NCI-H2196 (cell line): Measurements from ENCODE around the gene CD2.

Experiments
- DNase-seq: peaks from one replicate; lab custom pipeline; 2025; ENCODE audit not compliant: unreplicated experiment; lab: John Stamatoyannopoulos, UW

CD2 gene

DNA sequence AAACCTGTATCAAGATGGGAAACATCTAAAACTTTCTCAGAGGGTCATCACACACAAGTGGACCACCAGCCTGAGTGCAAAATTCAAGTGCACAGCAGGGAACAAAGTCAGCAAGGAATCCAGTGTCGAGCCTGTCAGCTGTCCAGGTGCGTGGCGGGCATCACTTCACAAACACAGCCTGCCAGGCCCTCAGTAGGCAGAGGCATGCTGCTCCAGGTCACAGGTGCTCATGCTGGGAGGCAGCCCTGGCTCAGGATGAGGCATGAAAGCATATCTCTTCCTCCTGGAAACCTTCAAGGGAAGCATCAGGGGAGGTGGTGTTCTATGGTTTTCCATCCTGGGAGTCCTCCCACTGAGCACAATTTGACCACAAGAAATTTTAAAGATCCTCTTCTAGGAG lies 6.3 kb downstream of the CD2 start:
- no peak for DNase-seq

GRCh38 chr1:116760996-116761665 lies 6.9 kb downstream of the CD2 start:
- DNase-seq = no peak

GRCh38 chr1:116762281-116762680 lies 8.1 kb downstream of the CD2 start:
- DNase-seq = no peak

DNA sequence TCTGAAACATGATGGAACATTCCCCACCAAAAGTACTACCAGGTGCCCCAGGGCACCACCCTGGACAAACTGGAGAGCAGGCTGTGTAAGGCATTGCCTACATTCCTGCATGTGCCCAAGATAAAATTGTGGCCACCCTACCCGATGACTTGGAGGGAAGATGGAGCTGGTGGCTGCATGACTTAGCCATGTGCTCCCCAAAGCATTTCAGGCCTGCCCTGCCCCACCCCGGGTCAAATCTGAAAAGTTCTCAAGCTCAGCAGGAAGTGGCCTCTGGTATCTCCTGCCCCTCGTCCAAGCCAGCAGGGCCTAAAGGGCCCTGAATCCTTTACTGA lies 8.5 kb downstream of the CD2 start:
- no peak for DNase-seq

GRCh38 chr1:116763116-116763786 lies 9.0 kb downstream of the CD2 start:
- DNase-seq = no peak

DNA sequence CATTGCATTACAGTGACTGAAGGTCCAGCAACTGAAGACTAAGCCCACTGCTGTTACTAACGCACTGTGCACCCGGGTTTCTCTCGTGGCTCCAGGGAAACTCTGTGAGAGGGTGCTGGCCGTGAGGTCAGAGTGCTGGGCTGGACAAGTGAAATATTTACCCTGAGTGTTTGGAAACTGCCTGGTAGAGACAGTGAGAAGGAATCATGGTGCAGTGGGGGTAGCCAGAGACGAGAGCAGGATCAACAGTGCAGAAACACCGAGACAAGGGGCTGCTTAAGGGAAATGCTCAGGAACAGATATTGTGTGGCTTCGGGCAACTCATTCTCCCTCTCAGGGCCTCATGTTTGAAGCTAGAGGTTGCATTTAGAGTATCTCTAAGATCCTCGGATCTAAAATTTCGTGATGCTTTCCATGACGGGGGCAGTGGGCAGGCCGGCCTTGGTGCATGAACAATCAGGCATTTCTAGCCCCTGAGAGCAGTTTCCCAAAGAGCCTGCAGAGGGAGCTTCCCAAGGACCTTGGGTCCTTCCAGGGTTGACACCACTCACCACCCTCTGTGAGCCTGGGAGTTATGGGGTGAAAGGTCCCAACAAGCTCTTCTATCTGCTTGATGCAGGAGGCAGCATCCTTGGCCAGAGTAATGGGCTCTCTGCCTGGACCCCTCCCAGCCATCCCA lies 9.7 kb downstream of the CD2 start:
- DNase-seq = no peak

DNA sequence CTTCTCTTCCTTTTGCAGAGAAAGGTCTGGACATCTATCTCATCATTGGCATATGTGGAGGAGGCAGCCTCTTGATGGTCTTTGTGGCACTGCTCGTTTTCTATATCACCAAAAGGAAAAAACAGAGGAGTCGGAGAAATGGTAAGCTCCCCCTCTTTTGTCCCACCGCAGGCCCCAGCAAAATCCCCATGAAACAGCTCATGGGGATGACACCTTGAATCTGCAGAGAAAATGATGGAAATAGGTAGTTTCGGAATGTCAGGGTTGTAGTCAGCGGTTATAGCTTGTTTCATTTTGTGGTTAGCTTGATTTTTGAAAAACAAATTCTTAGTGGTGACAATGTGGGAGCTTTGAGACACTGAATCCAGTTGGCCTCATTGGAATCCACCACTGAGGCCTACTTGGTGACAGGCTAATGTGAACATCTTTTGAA lies 10.3 kb downstream of the CD2 start:
- DNase-seq = no peak

GRCh38 chr1:116764906-116765862 lies 11.0 kb downstream of the CD2 start:
- no peak for DNase-seq

GRCh38 chr1:116765962-116766361 lies 11.7 kb downstream of the CD2 start:
- DNase-seq = no peak

GRCh38 chr1:116766616-116767469 lies 12.6 kb downstream of the CD2 start:
- no peak for DNase-seq

DNA sequence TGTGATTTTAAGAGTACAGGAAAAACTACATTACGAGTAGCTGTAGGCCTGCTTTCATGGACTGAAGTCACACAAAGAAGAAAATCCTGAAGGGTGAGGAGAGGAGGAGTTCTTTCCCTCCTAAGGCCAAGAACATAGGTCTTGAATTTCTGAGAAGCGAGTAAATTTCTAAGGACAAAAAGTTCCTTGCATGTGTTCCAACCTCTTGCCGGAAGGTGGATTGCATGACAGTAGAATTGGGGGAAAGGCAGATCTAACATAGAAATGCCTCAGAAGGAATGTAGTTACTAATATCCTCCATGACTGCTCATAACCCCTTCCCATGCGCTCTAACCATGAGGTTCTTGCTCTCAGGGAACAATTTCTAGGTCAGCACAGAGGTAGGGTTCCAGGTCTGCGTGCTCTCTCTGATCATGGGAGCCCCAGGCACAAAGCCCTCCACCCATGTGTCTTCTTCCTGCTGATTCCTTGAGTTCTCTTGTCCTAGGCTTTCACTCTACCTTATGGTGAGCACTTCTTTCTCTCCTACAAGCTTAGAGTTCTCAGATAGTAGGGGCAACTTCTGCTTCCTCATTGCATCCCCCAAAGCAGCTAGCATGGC lies 13.7 kb downstream of the CD2 start:
- no peak for DNase-seq

DNA sequence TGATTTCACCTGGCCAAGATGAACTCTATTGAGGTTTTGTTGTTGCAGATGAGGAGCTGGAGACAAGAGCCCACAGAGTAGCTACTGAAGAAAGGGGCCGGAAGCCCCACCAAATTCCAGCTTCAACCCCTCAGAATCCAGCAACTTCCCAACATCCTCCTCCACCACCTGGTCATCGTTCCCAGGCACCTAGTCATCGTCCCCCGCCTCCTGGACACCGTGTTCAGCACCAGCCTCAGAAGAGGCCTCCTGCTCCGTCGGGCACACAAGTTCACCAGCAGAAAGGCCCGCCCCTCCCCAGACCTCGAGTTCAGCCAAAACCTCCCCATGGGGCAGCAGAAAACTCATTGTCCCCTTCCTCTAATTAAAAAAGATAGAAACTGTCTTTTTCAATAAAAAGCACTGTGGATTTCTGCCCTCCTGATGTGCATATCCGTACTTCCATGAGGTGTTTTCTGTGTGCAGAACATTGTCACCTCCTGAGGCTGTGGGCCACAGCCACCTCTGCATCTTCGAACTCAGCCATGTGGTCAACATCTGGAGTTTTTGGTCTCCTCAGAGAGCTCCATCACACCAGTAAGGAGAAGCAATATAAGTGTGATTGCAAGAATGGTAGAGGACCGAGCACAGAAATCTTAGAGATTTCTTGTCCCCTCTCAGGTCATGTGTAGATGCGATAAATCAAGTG lies 14.3 kb downstream of the CD2 start:
- no peak for DNase-seq

DNA sequence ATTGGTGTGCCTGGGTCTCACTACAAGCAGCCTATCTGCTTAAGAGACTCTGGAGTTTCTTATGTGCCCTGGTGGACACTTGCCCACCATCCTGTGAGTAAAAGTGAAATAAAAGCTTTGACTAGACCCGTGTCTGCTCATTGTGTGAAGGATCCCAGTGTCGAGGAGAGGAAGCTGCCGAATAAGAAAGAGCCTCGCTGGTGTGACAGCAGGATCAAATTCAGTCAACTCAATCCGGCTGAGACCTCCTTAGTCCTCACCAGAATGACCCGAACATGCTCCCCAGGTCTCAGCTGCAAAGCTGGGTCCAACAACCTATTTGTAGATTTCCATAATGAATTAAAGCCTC lies 14.8 kb downstream of the CD2 start:
- no peak for DNase-seq

DNA sequence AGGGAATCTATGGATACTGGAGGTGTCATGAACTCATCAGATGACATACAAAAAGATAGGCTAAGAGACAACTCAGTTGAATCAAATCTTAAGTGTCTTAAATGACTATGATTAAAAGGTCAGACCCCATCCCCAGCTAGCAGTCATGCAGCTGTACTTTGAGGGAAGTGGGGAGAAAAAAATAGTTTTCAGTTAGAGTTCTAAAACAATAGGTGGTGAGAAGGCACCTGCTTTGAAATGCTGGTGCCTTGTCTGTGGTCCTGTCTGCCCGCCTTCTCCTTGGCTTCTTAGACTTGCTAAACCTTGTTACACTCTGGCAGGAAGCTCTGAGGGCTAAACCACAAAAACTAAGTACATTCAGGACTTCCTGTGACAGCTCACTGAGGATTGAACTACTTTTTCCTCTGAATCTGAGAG lies 15.3 kb downstream of the CD2 start:
- DNase-seq = no peak

- DNase-seq = no peak
Observed at GRCh38 chr1:116769994-116770393, 15.8 kb downstream of the CD2 start.

- no peak for DNase-seq
Observed at GRCh38 chr1:116770625-116771024, 16.4 kb downstream of the CD2 start.

DNA sequence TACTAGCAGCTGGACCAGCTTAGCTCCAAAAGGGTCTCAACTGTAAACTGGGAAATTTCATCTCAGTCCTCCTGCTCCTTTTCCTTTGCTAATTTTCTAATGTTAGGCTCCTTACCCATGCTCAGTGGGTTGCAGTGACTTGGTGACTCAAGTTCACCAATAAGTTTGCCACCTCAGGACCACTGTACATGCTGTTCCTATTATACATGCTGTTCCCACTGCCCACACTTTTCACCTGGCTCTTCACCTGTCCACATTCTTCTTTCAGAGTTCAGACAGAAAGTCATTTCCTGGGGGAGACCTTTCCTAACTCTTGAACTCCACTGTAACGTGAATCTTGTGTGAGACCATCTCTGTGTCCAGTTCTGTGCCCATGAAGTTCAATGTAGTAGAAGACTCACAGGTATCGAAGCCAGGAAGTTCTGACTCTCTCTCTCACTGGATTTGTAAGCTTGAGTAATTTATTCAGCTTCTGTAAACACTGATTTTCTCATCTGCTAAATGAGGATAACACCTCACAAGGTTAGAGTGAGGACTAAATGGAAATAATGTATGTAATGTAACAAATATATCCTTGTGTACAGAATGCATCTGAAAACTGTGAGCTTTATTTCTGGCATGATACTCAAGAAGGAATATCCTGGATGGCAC lies 17.9 kb downstream of the CD2 start:
- no peak for DNase-seq

- no peak for DNase-seq
Observed at GRCh38 chr1:116772648-116773045, 18.4 kb downstream of the CD2 start.

GRCh38 chr1:116775116-116775752 lies 21.0 kb downstream of the CD2 start:
- DNase-seq = no peak
